ENCODE data around the gene TRIM28.

The TRIM28 gene

DNA sequence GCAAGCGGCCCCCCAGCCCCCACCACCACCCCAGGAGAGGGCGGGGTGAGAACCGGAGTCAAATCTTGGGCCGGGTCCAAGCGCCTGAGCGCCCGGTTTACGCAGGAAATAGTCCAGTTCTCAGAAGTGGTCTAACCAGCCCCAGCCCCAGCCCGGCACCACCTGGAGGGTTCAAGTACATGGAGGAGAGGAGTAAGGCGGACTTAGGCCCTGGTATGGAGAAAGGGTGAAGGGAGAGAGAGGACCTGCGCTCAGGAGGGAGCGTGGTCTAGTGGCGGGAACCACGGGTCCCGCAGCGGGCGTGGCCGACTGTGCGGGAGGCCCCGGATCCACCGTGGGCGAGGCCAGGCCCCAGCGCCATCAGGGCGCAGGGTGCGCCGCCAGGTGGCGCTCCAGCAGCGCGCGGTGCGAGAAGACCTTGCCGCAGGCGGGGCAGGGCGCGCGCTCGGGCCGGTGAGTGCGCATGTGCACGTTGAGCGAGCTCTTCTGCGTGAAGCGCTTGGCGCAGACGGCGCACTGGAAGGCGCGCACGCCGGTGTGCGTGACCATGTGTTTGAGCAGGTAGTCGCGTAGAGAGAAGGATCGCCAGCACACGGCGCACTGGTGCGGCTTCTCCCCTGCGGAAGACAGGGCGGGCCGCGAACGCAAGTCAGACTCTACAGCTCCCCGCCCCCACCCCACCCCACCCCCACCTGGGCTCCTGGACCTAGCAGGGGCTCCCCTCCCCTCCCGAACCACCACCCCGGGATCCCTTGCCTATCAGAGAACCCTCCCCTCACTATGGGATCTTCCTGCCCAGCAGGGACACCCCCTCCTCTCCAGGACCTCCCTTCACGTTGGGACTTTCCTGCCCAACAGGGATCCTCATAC is 29.9 kb upstream of the TRIM28 start:
- peak overlapping the region; percentile 98 for H3K4me2 ChIP-seq (ENCODE audit: insufficient read depth, low read length)
- H3K4me1 ChIP-seq (ENCODE audit: insufficient read depth, low read length) = peaks cover 55% of the 10 kb centered on the region
- H3K27me3 ChIP-seq (ENCODE audit: insufficient read depth, low read length, poor library complexity) = no peaks in the 10 kb centered on the region
- H4K20me1 ChIP-seq (ENCODE audit: insufficient read depth, low read length) = peaks cover 21% of the 10 kb centered on the region
- peak overlapping the region; percentile 91 for H3K27ac ChIP-seq (ENCODE audit: low read length)
- peak overlapping the region; percentile 69 for H2AFZ ChIP-seq (ENCODE audit: low read depth, low read length)
- H3K4me3 ChIP-seq (ENCODE audit: low read depth in 1 of 2, low read length in 2 of 2) = peak overlapping the region; percentile 56 to 94; a peak in 3 of 4 replicates
- peaks cover 48% of the 10 kb centered on the region for H3K79me2 ChIP-seq (ENCODE audit: insufficient read depth, low read length)
- no peak for TF ChIP-seq EZH2 (IDR thresholded peaks at IDR 0.05; ENCODE audit: borderline replicate concordance, low read depth, low read length, severe bottlenecking)
- TF ChIP-seq CTCF (IDR thresholded peaks at IDR 0.05; ENCODE audit: borderline replicate concordance, extremely low read depth, low read length, poor library complexity, severe bottlenecking) = peak; percentile 99
- DNase-seq = peak; percentile 96
- H3K9ac ChIP-seq (ENCODE audit: low read depth, low read length) = peak overlapping the region; percentile 79
- no peaks in the 10 kb centered on the region for H3K9me3 ChIP-seq (ENCODE audit: insufficient read depth, low read length, severe bottlenecking)
- ATAC-seq (ENCODE audit: insufficient read depth, low read depth) = peak; percentile 88
- peaks cover 29% of the 10 kb centered on the region for H3K36me3 ChIP-seq (ENCODE audit: insufficient read depth, low read length)

GRCh38 chr19:58514564-58515022 is 29.3 kb upstream of the TRIM28 start:
- DNase-seq = no peak
- Histone ChIP-seq H3K9ac (ENCODE audit: low read depth, low read length) (peak overlapping the region; percentile 79), H4K20me1 (ENCODE audit: insufficient read depth, low read length) (peaks cover 21% of the 10 kb centered on the region), H3K9me3 (ENCODE audit: insufficient read depth, low read length, severe bottlenecking) (no peaks in the 10 kb centered on the region), H3K36me3 (ENCODE audit: insufficient read depth, low read length) (peaks cover 29% of the 10 kb centered on the region), H2AFZ (ENCODE audit: low read depth, low read length) (peak overlapping the region; percentile 9; the same call in 1 of the 2 replicates), H3K27ac (ENCODE audit: low read length) (peak overlapping the region; percentile 91), H3K4me3 (ENCODE audit: low read depth in 1 of 2, low read length in 2 of 2) (peak overlapping the region; percentile 56 to 94; a peak in 3 of 4 replicates), H3K4me2 (ENCODE audit: insufficient read depth, low read length) (peak overlapping the region; percentile 98), H3K4me1 (ENCODE audit: insufficient read depth, low read length) (peaks cover 55% of the 10 kb centered on the region), H3K79me2 (ENCODE audit: insufficient read depth, low read length) (peaks cover 54% of the 10 kb centered on the region), H3K27me3 (ENCODE audit: insufficient read depth, low read length, poor library complexity) (no peaks in the 10 kb centered on the region)
- ATAC-seq (ENCODE audit: insufficient read depth, low read depth) = no peak
- TF ChIP-seq CTCF (IDR thresholded peaks at IDR 0.05; ENCODE audit: borderline replicate concordance, extremely low read depth, low read length, poor library complexity, severe bottlenecking) = no peak
- no peak for TF ChIP-seq EZH2 (IDR thresholded peaks at IDR 0.05; ENCODE audit: borderline replicate concordance, low read depth, low read length, severe bottlenecking)

GRCh38 chr19:58515259-58515658 is 28.6 kb upstream of the TRIM28 start:
- Histone ChIP-seq H3K36me3 (ENCODE audit: insufficient read depth, low read length) (peaks cover 29% of the 10 kb centered on the region), H3K79me2 (ENCODE audit: insufficient read depth, low read length) (peaks cover 58% of the 10 kb centered on the region), H4K20me1 (ENCODE audit: insufficient read depth, low read length) (peaks cover 21% of the 10 kb centered on the region), H3K9me3 (ENCODE audit: insufficient read depth, low read length, severe bottlenecking) (no peaks in the 10 kb centered on the region), H3K4me1 (ENCODE audit: insufficient read depth, low read length) (peaks cover 58% of the 10 kb centered on the region), H3K4me3 (ENCODE audit: low read depth in 1 of 2, low read length in 2 of 2) (0 out of 4 replicates have a peak overlapping the region, but pooled peaks of 1 of the 2 experiments have one; percentile 39), H3K4me2 (ENCODE audit: insufficient read depth, low read length) (peak overlapping the region; percentile 98), H3K27me3 (ENCODE audit: insufficient read depth, low read length, poor library complexity) (no peaks in the 10 kb centered on the region), H3K9ac (ENCODE audit: low read depth, low read length) (peak overlapping the region; percentile 79), H3K27ac (ENCODE audit: low read length) (0 out of 2 replicates have a peak overlapping the region, but pooled peaks have one; percentile 25), H2AFZ (ENCODE audit: low read depth, low read length) (no peak overlapping the region)
- ATAC-seq (ENCODE audit: insufficient read depth, low read depth) (no peak), DNase-seq (no peak)
- TF ChIP-seq EZH2 (IDR thresholded peaks at IDR 0.05; ENCODE audit: borderline replicate concordance, low read depth, low read length, severe bottlenecking) (no peak), CTCF (IDR thresholded peaks at IDR 0.05; ENCODE audit: borderline replicate concordance, extremely low read depth, low read length, poor library complexity, severe bottlenecking) (no peak)
